Sigmoid colon (tissue), 4 donors: ENCODE results near the gene PDE1A.

Source experiments
- EP300 ChIP-seq, 4 donors: sonication (generic); formaldehyde crosslinking; IDR thresholded peaks; one replicate each; pipeline ENCODE4 v1.6.1; 2017; ENCODE audit warnings: antibody characterized with exemption in 4 of 4
- POLR2A ChIP-seq, 2 donors: fragments of 450-650 bp; IDR thresholded peaks; one replicate each; pipeline ENCODE4 v1.6.1; 2016; ENCODE audit warnings: antibody characterized with exemption in 2 of 2, mild to moderate bottlenecking in 2 of 2, moderate library complexity in 2 of 2
- POLR2AphosphoS5 ChIP-seq, 4 donors: sonication (generic); formaldehyde crosslinking; IDR thresholded peaks; one replicate each; pipeline ENCODE4 v1.6.1; 2017; ENCODE audit warnings: antibody characterized with exemption in 4 of 4
- TF ChIP-seq, protein P1 (sequence below), 4 experiments: fragments of 450-650 bp in 3 of 4; fragments of 200-600 bp in 1 of 4; IDR thresholded peaks; one replicate each; pipeline ENCODE4 v1.5.1; 2016 to 2019; ENCODE audit warnings: antibody characterized with exemption in 4 of 4, mild to moderate bottlenecking in 3 of 4, moderate library complexity in 2 of 4

DNA sequence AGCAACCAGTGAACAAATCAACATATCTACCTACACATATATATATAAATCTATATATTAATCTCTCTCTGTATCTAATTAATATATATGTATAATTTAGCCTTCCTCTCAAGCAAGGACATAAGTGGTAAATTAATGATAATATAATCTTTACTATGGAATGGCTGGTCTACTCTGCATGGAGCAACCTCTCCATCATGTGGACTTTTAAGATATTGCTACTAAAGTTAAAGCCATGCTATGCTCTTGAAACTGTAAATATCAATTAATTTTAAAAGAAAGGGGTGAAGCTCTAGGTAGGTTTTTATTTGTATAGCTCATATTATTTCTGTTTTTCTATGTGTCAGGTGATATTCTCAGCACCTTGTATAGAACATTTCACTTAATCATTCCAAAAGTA, 294.2 kb downstream of the PDE1A start:
- TF ChIP-seq POLR2A (IDR thresholded peaks at IDR 0.05), result no peak
- TF ChIP-seq EP300 (IDR thresholded peaks at IDR 0.05), result no peak
- TF ChIP-seq, protein P1, sequence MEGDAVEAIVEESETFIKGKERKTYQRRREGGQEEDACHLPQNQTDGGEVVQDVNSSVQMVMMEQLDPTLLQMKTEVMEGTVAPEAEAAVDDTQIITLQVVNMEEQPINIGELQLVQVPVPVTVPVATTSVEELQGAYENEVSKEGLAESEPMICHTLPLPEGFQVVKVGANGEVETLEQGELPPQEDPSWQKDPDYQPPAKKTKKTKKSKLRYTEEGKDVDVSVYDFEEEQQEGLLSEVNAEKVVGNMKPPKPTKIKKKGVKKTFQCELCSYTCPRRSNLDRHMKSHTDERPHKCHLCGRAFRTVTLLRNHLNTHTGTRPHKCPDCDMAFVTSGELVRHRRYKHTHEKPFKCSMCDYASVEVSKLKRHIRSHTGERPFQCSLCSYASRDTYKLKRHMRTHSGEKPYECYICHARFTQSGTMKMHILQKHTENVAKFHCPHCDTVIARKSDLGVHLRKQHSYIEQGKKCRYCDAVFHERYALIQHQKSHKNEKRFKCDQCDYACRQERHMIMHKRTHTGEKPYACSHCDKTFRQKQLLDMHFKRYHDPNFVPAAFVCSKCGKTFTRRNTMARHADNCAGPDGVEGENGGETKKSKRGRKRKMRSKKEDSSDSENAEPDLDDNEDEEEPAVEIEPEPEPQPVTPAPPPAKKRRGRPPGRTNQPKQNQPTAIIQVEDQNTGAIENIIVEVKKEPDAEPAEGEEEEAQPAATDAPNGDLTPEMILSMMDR (IDR thresholded peaks at IDR 0.05), result no peak
- TF ChIP-seq POLR2AphosphoS5 (IDR thresholded peaks at IDR 0.05), result no peak
